ENCODE measurements around the gene EIF3K.

The EIF3K gene

DNA sequence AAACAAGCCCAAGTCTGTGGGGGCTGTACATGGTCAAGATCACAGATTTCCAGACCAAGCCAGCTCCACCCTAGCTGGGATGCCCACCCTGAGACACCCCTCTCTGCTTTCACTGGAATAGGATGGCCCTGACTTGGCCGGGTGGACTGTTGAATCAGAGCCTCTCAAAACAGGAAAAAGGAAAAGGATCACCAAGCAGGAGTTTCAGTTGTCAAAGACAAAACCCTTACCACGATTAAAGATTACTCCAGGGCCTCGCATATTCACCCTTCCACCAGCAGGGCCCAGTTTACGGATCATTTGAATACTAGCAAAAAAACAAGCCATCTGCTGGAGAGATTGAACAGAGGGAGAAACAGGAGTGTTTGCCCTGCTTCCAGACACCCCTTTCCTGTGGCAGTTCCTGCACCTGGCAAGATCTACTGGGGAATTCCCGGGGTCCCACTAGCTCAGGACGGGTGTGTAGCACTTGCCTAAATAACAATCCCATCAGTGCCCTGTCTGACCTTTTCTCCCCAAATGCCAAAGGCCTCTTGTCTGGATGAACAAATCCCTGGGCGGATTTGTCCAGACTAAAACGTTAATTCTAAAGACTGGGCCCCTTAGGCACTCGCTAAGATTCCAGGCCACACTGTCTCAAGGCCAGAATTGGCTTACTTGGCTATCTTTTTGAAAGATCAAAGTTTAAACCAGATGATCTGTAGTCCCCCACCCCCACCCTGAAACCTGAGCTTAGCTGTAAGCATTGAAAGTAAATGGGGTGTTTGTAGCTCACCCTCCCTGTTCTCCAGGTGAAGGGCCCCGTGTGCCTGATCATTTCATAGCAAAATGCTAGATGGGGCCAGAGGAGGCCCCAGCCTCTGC is 66.9 kb downstream of the EIF3K start:
- peak; percentile 70 for DNase-seq

DNA sequence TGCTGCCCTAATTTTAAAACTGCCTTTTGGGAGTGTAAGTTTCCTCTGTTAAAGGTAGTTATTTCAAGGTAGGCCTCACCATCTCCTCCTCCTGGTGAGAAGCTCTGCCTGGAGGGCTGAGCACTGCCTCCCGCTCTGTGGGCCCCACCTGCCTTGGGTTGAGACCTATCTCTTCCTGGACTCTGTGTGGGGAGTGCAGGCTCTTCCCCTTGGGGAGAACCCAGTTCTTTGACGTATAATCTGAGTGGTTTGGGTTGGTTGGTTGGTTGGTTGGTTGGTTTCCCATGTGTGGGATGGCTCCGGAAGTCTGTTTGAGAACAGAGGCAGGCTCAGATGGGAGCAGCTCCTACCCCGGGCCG is 67.5 kb downstream of the EIF3K start:
- no peak for DNase-seq

Data from fibroblast of skin of back (primary cell).